Spleen (tissue), 13 donors: ENCODE measurements around the gene NR2F1-AS1. TPM values are rescaled to one million over a fixed set of nuclear protein-coding genes. Genes with fewer than 3 reads are reported as not detected.

Source experiments
- DNase-seq: peaks from one replicate; pipeline ENCODE4 v3.0.0-alpha.2; 2020
- H3K27ac ChIP-seq, 8 donors: fragments of 200-600 bp; sonication (generic) in 7 of 8; 1 replicate in 4 of 8; 2 replicates in 4 of 8; pipeline versions ENCODE4 v1.5.0 to v1.8.0; 2016 to 2021; ENCODE audit warnings: inconsistent platforms in 4 of 8, mild to moderate bottlenecking in 4 of 8, moderate library complexity in 1 of 8
- H3K27me3 ChIP-seq, 7 donors: fragments of 200-600 bp; sonication (generic) in 6 of 7; replicated peaks in 1 of 7; 1 replicate in 4 of 7; 2 replicates in 3 of 7; pipeline versions ENCODE4 v1.5.0 to v1.8.0; 2016 to 2021; ENCODE audit warnings: inconsistent platforms in 3 of 7, mild to moderate bottlenecking in 1 of 7
- H3K36me3 ChIP-seq, 6 donors: fragments of 200-600 bp; sonication (generic) in 5 of 6; 1 replicate in 4 of 6; 2 replicates in 2 of 6; pipeline versions ENCODE4 v1.5.0 to v1.8.0; 2016 to 2021; ENCODE audit warnings: inconsistent platforms in 2 of 6
- H3K4me1 ChIP-seq, 6 donors: fragments of 200-600 bp; sonication (generic) in 5 of 6; 1 replicate in 3 of 6; 2 replicates in 3 of 6; pipeline versions ENCODE4 v1.5.0 to v1.8.0; 2016 to 2021; ENCODE audit warnings: inconsistent platforms in 3 of 6
- H3K4me3 ChIP-seq, 8 donors: fragments of 200-600 bp; sonication (generic) in 7 of 8; 1 replicate in 4 of 8; 2 replicates in 4 of 8; pipeline versions ENCODE4 v1.5.0 to v1.8.0; 2016 to 2021; ENCODE audit warnings: inconsistent platforms in 4 of 8, mild to moderate bottlenecking in 4 of 8, moderate library complexity in 2 of 8
- H3K9me3 ChIP-seq, 8 donors: fragments of 200-600 bp; sonication (generic) in 7 of 8; 1 replicate in 4 of 8; 2 replicates in 4 of 8; pipeline versions ENCODE4 v1.5.0 to v1.8.0; 2016 to 2021; ENCODE audit warnings: inconsistent platforms in 4 of 8
- CTCF ChIP-seq, 11 experiments: fragments of 200-600 bp in 7 of 11; fragments of 450-650 bp in 4 of 11; sonication (generic) in 4 of 11; IDR thresholded peaks in 8 of 11; conservative IDR thresholded peaks in 3 of 11; 1 replicate in 7 of 11; 2 replicates in 4 of 11; pipeline versions ENCODE4 v1.4.0 to v1.8.0; 2016 to 2021; ENCODE audit warnings: antibody characterized with exemption in 11 of 11, inconsistent platforms in 4 of 11, mild to moderate bottlenecking in 1 of 11
- POLR2A ChIP-seq, 3 donors: fragments of 450-650 bp; IDR thresholded peaks; one replicate each; pipeline ENCODE4 v1.5.1; 2017; ENCODE audit warnings: antibody characterized with exemption in 3 of 3, mild to moderate bottlenecking in 1 of 3
- POLR2AphosphoS5 ChIP-seq, 3 donors: sonication (generic); formaldehyde crosslinking; IDR thresholded peaks; one replicate each; pipeline ENCODE4 v1.5.1; 2017; ENCODE audit warnings: antibody characterized with exemption in 3 of 3
- WGBS, 5 donors: extraction: QIAGEN DNeasy Blood & Tissue Kit in 3 of 5; methylation state at CpG; one replicate each; pipeline versions ENCODE4 v1.1.5 to v1.1.7; 2013 to 2018; 5-methylcytosine and 5-hydroxymethylcytosine counted together
- intact Hi-C: fragments of 100-400 bp; cut with DNase I; formaldehyde crosslinking; loops from one replicate; pipeline ENCODE4 v1.15.0; 2023; ENCODE audit warnings: low total_unique reads
- long read RNA-seq, 2 donors: transcript quantifications; one replicate each; lab custom pipeline, GENCODE V29; 2026
- polyA plus RNA-seq, 3 donors: library from polyadenylated mRNA; stranded (reverse); fragments of 200-250 nt; gene quantifications; one replicate each; pipeline ENCODE4 v1.2.1, GENCODE V29; 2013
- total RNA-seq, 7 donors: library from RNA; depleted of rRNA in 3 of 7; stranded (reverse); fragments of >200 nt in 3 of 7; fragmentation: NEBNext Ultra II Directional in 4 of 7; extraction: Animal tissue kit (Norgen Biotek cat#: 25700) in 4 of 7; gene quantifications; one replicate each; pipeline versions ENCODE4 v1.1.0 to v1.2.1, GENCODE V29; 2016 to 2021
- donor health status: healthy with polysubstance abuse.
- donor health status: DM: no; HTN: no; CAD: no; lungs with moderate emphysema.
- donor health status: DM: no; HTN: no; CAD: no.
- donor health status: Bipolar disorder and iron deficiency.
- donor health status: healthy.
- donor health status: DM: no; HTN: no; CAD: no.
- donor health status: DM: yes; HTN: yes; CAD: no.

Gene NR2F1-AS1
- total RNA-seq (10 to 100 TPM in 4 of 7 donors, 1 to 10 TPM in 3; 5.9 to 21.6 (median 11.3) TPM), polyA plus RNA-seq (1 to 10 TPM; 6.2 to 8.6 (median 7.6) TPM)
- long read RNA-seq, donor 1: 0 reads
- long read RNA-seq, donor 2, partial matches to known transcripts: 0 of 1 reads
- long read RNA-seq, donor 2, other reads (novel, unspliced or antisense): 0 of 1 reads

DNA sequence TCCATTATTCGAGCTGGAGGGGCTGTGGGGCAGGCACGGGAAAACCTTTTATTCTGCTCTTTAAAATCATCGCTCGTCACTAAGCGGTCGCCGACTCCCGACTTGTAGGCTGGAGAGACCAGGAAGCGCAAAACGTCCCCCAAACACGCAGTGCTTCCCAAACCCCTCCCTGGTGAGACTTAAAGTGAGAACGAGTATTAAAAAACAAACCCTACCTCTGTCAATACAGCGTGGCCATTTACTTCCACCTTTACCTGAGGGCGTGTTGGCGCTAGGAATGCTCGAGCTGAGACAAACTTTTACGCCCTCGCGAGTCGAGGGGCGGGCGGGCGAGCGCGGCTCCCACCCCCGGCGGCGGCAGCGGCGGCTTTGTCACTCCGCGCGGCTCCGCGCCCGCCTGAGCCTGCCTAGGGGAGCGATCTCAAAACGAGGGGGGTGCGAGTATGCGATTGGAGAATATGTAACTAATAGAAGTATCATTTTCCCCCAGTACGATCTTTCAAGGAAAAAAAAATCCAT lies at the start of gene NR2F1-AS1:
Gene NR2F1-AS1 (minus strand): TSS at position 293 of the 519 bp plus-strand sequence.
- Histone ChIP-seq H3K27me3 (peaks cover 13 to 97% (median 74%) of the 10 kb centered on the region in 7 donors), H3K4me3 (peak within 1 kb of the TSS; percentile 47 to 72 (median 56)), H3K4me1 (peaks cover 18 to 68% (median 53%) of the 10 kb centered on the region in 6 donors), H3K9me3 (no peaks in the 10 kb centered on the region), H3K36me3 (no peaks in the 10 kb centered on the region), H3K27ac (peak within 1 kb of the TSS; percentile 57 to 86 (median 80))
- WGBS, 5 donors: 3 to 5% (median 3%) methylated on average over 41 of the region's 41 CpGs
- intact Hi-C loops: no loop called here
- DNase-seq: no peak
- TF ChIP-seq CTCF (IDR thresholded peaks at IDR 0.05 in 8 of 11, conservative IDR thresholded peaks at IDR 0.05 in 3 of 11): no peak

DNA sequence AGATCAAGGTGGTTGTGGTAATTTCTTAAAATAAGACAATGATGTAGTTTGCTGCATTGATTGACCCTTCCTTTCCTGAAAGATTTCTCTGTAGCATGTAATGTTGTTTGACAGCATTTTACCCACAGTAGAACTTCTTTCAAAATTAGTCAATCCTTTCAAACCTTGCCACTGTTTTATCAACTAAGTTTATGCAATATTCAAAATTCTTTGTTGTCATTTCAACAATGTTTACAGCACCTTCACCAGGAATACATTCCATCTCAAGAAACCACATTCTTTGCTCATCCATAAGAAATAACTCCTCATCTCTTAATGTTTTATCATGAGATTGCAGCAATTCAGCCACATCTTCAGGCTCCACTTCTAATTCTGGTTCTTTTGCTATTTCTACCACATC lies 45.8 kb upstream of the NR2F1-AS1 start:
- H3K9me3 ChIP-seq: no peaks in the 10 kb centered on the region
- no peaks in the 10 kb centered on the region for H3K36me3 ChIP-seq
- DNase-seq: no peak
- no peak overlapping the region for H3K4me3 ChIP-seq
- H3K27me3 ChIP-seq: peaks cover 0 to 2% (median 0%) of the 10 kb centered on the region in 7 donors
- H3K4me1 ChIP-seq: peaks cover 0 to 8% (median 3%) of the 10 kb centered on the region in 6 donors
- intact Hi-C loops: no loop called here
- H3K27ac ChIP-seq: no peak overlapping the region
- TF ChIP-seq POLR2AphosphoS5 (IDR thresholded peaks at IDR 0.05): no peak
- no peak for TF ChIP-seq POLR2A (IDR thresholded peaks at IDR 0.05)
- no peak for TF ChIP-seq CTCF (IDR thresholded peaks at IDR 0.05 in 8 of 11, conservative IDR thresholded peaks at IDR 0.05 in 3 of 11)

DNA sequence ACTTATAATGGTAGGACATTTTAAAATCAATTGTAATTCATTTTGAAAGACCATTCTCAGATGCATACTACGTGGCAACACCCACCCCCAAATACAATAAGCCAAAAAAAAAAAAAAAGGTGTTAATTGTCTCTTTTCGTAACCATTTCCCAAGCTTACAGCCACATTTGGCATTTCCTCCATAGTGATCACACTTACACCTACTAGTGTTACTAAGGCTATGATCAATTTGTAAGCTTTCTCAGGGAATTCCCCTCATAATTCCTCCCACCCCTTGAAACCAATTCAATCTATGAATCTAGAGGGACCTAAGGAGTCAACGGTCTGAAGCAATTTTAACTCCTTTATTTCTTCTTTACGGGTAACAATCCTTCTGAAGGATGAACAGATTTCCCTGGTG lies 42.1 kb upstream of the NR2F1-AS1 start:
- no peaks in the 10 kb centered on the region for H3K9me3 ChIP-seq
- TF ChIP-seq POLR2A (IDR thresholded peaks at IDR 0.05): no peak
- no peak for TF ChIP-seq CTCF (IDR thresholded peaks at IDR 0.05 in 8 of 11, conservative IDR thresholded peaks at IDR 0.05 in 3 of 11)
- no peak for TF ChIP-seq POLR2AphosphoS5 (IDR thresholded peaks at IDR 0.05)
- 64 to 76% (median 70%) methylated on average over 4 of the region's 4 CpGs for WGBS, 5 donors

DNA sequence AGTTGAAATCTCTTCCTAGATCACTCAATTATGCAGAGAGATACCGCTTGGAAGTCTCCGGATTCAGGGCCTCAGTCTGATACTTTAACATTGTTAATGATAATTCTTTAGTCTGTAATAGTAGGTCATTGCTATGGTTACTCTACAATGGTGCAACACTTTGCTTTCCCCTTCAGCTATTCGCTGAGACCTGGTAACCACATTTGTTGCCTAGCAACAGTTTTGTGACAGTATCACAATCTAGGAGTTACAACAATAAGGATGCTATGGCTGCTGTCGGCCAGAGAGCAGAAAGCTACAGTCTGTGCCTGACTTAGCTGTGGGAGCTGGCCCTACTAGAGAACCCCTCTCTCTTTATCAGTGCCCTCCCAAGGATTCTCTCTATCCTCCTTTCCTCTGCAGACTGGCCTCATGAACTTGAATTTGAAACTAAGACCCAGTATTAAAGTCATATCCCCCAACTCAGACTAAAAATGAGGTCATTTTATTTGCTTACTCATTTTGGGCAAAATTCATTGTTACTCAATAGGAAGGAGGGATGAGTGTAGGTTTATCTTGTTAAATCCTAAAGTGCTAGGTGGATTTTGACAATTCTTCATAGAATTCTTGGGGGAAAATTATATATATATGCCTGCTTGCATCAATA lies 41.3 kb upstream of the NR2F1-AS1 start:
- H3K27me3 ChIP-seq: peaks cover 0 to 19% (median 0%) of the 10 kb centered on the region in 7 donors
- TF ChIP-seq CTCF (IDR thresholded peaks at IDR 0.05 in 8 of 11, conservative IDR thresholded peaks at IDR 0.05 in 3 of 11) (no peak), POLR2AphosphoS5 (IDR thresholded peaks at IDR 0.05) (no peak), POLR2A (IDR thresholded peaks at IDR 0.05) (no peak)
- H3K4me1 ChIP-seq: peaks cover 0 to 28% (median 18%) of the 10 kb centered on the region in 6 donors
- peak overlapping the region in 1 of 8 donors; percentile 49 for H3K4me3 ChIP-seq
- DNase-seq: no peak
- no peaks in the 10 kb centered on the region for H3K36me3 ChIP-seq
- H3K9me3 ChIP-seq: no peaks in the 10 kb centered on the region
- intact Hi-C loops: no loop called here
- 68 to 79% (median 71%) methylated on average over 4 of the region's 4 CpGs for WGBS, 5 donors
- peak overlapping the region in 1 of 8 donors; percentile 74 for H3K27ac ChIP-seq

More for the DNA sequence above, 42.1 kb upstream of the NR2F1-AS1 start:
- Histone ChIP-seq H3K4me3 (no peak overlapping the region), H3K36me3 (no peaks in the 10 kb centered on the region), H3K4me1 (peaks cover 0 to 28% (median 18%) of the 10 kb centered on the region in 6 donors), H3K27ac (no peak overlapping the region), H3K27me3 (peaks cover 0 to 19% (median 0%) of the 10 kb centered on the region in 7 donors)
- no peak for DNase-seq
- intact Hi-C loops: no loop called here
